ENCODE measurements around the gene EXOSC3. TPM values are rescaled to one million over a fixed set of nuclear protein-coding genes. Genes with fewer than 3 reads are reported as not detected.
"Not testable (repeated sequence)": the region's sequence is repeated elsewhere in the genome, so short reads cannot be mapped to it uniquely, and the experiment has no call there.

Gene EXOSC3
- total RNA-seq, 2 experiments from 2014 or later, result 82.6 to 103 TPM

- Histone ChIP-seq H3K9me2 (ENCODE audit: insufficient read depth, low read length) (no peaks in the 10 kb centered on the region), H4K20me1 (ENCODE audit: insufficient read depth, low read length) (no peaks in the 10 kb centered on the region), H3K79me2 (ENCODE audit: insufficient read depth, low read depth, low read length) (no peaks in the 10 kb centered on the region), H2AFZ (ENCODE audit: low read length) (no peak within 1 kb of the TSS), H3K27ac (ENCODE audit: low read depth, low read length, poor library complexity, severe bottlenecking) (no peak within 1 kb of the TSS), H3K4me1 (ENCODE audit: insufficient read depth, low read length, poor library complexity, severe bottlenecking) (no peaks in the 10 kb centered on the region), H3K9me3 (ENCODE audit: low read length) (no peaks in the 10 kb centered on the region), H3K4me2 (ENCODE audit: low read length) (peak within 1 kb of the TSS; percentile 41; the same call in 1 of the 2 replicates), H3K4me3 (ENCODE audit: low read depth, low read length, poor library complexity, severe bottlenecking) (no peak within 1 kb of the TSS), H3K36me3 (ENCODE audit: insufficient read depth, low read length) (no peaks in the 10 kb centered on the region)
- POLR2A ChIA-PET, result interaction anchor here (1.0 to 1.3 kb wide), 2 partner anchors 9 to 15 kb away, joined by 5 to 11 read pairs; no protein-coding TSS in a partner anchor
- TSS peak; percentile 65 for BruUV-seq (replicated peaks)
- CTCF ChIA-PET (ENCODE audit: unreplicated experiment), result no interaction called here
- TF ChIP-seq EZH2phosphoT487 (IDR thresholded peaks at IDR 0.05; ENCODE audit: borderline replicate concordance, low read depth, low read length), result no peak
- TF ChIP-seq CTCF (conservative IDR thresholded peaks at IDR 0.05; ENCODE audit: low read length), result no peak
- DNase-seq (ENCODE audit: low spot score), result no peak
- intact Hi-C loops (cut with micrococcal nuclease; ENCODE audit: unreplicated experiment), result no loop called here
These were observed 31.2 kb downstream of the EXOSC3 start, which contains the start of gene TRMT10B for GRCh38 chr9:37753489-37754190. TSS of gene TRMT10B (plus strand) at chr9:37753805. CDS start at chr9:37761932, 8,127 bp downstream.

GRCh38 chr9:37752642-37753488 is 32.0 kb downstream of the EXOSC3 start:
- H3K9me2 ChIP-seq (ENCODE audit: insufficient read depth, low read length), result no peaks in the 10 kb centered on the region
- no peak overlapping the region for H3K4me2 ChIP-seq (ENCODE audit: low read length)
- intact Hi-C loops (cut with micrococcal nuclease; ENCODE audit: unreplicated experiment), result no loop called here
- H4K20me1 ChIP-seq (ENCODE audit: insufficient read depth, low read length), result no peaks in the 10 kb centered on the region
- H3K4me1 ChIP-seq (ENCODE audit: insufficient read depth, low read length, poor library complexity, severe bottlenecking), result no peaks in the 10 kb centered on the region
- TF ChIP-seq EZH2phosphoT487 (IDR thresholded peaks at IDR 0.05; ENCODE audit: borderline replicate concordance, low read depth, low read length) (no peak), CTCF (conservative IDR thresholded peaks at IDR 0.05; ENCODE audit: low read length) (no peak)
- H2AFZ ChIP-seq (ENCODE audit: low read length), result no peak overlapping the region
- BruUV-seq (replicated peaks), result no TSS peak
- H3K9me3 ChIP-seq (ENCODE audit: low read length), result no peaks in the 10 kb centered on the region
- no peaks in the 10 kb centered on the region for H3K36me3 ChIP-seq (ENCODE audit: insufficient read depth, low read length)
- CTCF ChIA-PET (ENCODE audit: unreplicated experiment), result no interaction called here
- no peak overlapping the region for H3K27ac ChIP-seq (ENCODE audit: low read depth, low read length, poor library complexity, severe bottlenecking)
- no peak for DNase-seq (ENCODE audit: low spot score)
- H3K4me3 ChIP-seq (ENCODE audit: low read depth, low read length, poor library complexity, severe bottlenecking), result no peak overlapping the region
- H3K79me2 ChIP-seq (ENCODE audit: insufficient read depth, low read depth, low read length), result no peaks in the 10 kb centered on the region
- POLR2A ChIA-PET, result interaction anchor here (0.6 to 1.3 kb wide), 3 partner anchors 10 to 464 kb away, joined by 3 to 11 read pairs (median 5); no protein-coding TSS in a partner anchor

- intact Hi-C loops (cut with micrococcal nuclease; ENCODE audit: unreplicated experiment); H2AFZ ChIP-seq (ENCODE audit: low read length); H3K9me3 ChIP-seq (ENCODE audit: low read length); DNase-seq (ENCODE audit: low spot score); H3K9me2 ChIP-seq (ENCODE audit: insufficient read depth, low read length); H3K4me1 ChIP-seq (ENCODE audit: insufficient read depth, low read length, poor library complexity, severe bottlenecking); H4K20me1 ChIP-seq (ENCODE audit: insufficient read depth, low read length); H3K79me2 ChIP-seq (ENCODE audit: insufficient read depth, low read depth, low read length); BruUV-seq (replicated peaks); CTCF ChIA-PET (ENCODE audit: unreplicated experiment); H3K27ac ChIP-seq (ENCODE audit: low read depth, low read length, poor library complexity, severe bottlenecking); H3K4me2 ChIP-seq (ENCODE audit: low read length); H3K36me3 ChIP-seq (ENCODE audit: insufficient read depth, low read length); H3K4me3 ChIP-seq (ENCODE audit: low read depth, low read length, poor library complexity, severe bottlenecking): not testable (repeated sequence)
- POLR2A ChIA-PET, result interaction anchor here (0.6 to 1.3 kb wide), 3 partner anchors 11 to 465 kb away, joined by 3 to 11 read pairs (median 5); no protein-coding TSS in a partner anchor
These were observed 32.8 kb downstream of the EXOSC3 start for GRCh38 chr9:37752112-37752511.

GRCh38 chr9:37751704-37752103 is 33.2 kb downstream of the EXOSC3 start:
- H3K36me3 ChIP-seq (ENCODE audit: insufficient read depth, low read length); H3K79me2 ChIP-seq (ENCODE audit: insufficient read depth, low read depth, low read length); H3K4me3 ChIP-seq (ENCODE audit: low read depth, low read length, poor library complexity, severe bottlenecking); H2AFZ ChIP-seq (ENCODE audit: low read length); DNase-seq (ENCODE audit: low spot score); H4K20me1 ChIP-seq (ENCODE audit: insufficient read depth, low read length); H3K4me2 ChIP-seq (ENCODE audit: low read length); H3K9me3 ChIP-seq (ENCODE audit: low read length); intact Hi-C loops (cut with micrococcal nuclease; ENCODE audit: unreplicated experiment); CTCF ChIA-PET (ENCODE audit: unreplicated experiment); BruUV-seq (replicated peaks); H3K27ac ChIP-seq (ENCODE audit: low read depth, low read length, poor library complexity, severe bottlenecking); H3K4me1 ChIP-seq (ENCODE audit: insufficient read depth, low read length, poor library complexity, severe bottlenecking); H3K9me2 ChIP-seq (ENCODE audit: insufficient read depth, low read length): not testable (repeated sequence)
- POLR2A ChIA-PET, result interaction anchor here (1.1 kb wide), 1 partner anchor 16 kb away, joined by 10 read pairs; no protein-coding TSS in a partner anchor

All from OCI-LY7 (cell line).